Dedifferentiated amniotic fluid mesenchymal stem cell (primary cell): Measurements from ENCODE around the gene CPNE4.
A peak's percentile ranks its signal among the peaks of the same experiment; 100 is the strongest.
"Not testable (repeated sequence)": the region's sequence is repeated elsewhere in the genome, so short reads cannot be mapped to it uniquely, and the experiment has no call there.

ENCODE experiments used
- DNase-seq: peaks from one replicate; pipeline ENCODE4 v3.0.0-alpha.2; 2016; ENCODE audit errors: extremely low spot score

CPNE4 gene

DNA sequence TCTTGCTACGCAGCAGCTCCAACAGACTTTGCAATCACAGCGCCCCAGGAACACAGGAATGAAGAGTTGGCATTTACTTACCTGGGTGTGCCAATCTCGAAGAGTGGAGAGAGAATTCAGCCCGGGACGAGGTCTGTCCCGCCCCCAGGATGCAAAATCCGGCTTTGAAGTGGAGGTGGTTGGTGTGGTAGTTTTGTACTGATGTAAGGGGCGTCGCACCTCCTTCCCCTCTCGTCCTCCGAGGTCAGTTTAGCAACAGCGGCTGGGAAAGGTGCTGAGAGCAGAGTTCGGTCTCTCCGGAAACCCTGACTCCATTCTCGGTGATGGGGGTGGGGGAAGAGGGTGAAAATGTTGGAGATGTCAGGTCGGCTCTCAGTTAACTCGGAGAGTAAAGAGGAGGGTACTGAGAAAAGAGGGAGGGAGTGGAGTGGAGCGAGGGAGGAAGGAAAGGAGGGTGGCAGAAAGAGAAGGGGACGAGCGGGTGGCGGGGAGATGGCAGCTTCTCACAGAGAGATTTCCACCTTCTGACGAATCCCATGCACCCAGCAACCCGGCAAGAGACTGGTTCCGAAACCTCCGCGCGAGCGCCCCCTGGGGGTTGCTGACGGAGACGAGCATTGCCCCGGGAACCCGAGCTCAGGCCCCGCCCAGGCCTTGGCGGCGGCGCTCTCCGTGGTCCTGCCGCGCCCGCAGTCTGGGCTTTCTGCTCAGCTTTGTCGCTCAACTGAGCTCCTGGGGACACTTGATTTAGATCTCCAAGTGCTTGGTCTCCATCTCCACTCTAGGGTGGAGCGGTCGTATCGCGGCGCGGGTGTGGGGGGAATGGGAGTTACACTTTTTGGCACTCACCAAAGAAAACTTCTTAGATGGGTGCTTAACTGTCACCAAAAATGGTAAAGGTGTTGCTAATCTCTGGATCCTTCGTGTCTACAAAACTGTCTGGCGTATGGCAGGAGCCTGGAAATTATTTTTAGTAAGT lies at the start of gene CPNE4:
TSS of gene CPNE4 (minus strand) at position 529 of the 979 bp plus-strand sequence.
- peak; percentile 32 for DNase-seq

DNA sequence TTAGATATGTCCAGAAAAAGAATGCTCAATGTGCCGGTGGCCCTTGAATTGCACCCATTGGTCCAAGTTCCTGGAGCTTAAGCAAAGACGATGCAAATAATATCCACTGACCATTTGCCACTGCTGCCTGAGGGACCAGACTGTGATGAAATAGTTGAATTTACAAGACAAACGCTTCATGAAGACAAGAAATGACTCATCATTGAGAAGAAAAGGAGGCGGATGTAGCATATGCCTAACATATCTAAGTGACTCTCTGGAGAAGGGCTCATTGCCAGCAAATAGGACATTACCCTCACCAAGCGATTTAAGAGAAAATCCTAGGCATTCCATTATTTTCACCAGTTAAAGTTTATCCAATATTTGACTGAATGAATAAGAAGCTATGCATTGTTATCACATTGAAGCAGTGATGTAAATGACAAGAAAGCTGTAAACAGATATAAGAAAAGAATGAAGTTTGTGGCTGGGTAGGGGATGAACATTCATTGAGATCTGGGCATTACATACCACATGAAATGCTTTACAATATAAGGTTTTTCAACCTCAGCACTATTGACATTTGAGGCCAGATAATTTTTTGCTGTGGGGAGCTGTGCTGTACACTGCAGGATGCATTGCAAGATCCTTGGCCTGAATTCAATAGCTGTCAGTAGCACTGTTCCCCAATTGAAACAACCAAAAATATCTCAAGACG lies 48.9 kb upstream of the CPNE4 start:
- no peak for DNase-seq

DNA sequence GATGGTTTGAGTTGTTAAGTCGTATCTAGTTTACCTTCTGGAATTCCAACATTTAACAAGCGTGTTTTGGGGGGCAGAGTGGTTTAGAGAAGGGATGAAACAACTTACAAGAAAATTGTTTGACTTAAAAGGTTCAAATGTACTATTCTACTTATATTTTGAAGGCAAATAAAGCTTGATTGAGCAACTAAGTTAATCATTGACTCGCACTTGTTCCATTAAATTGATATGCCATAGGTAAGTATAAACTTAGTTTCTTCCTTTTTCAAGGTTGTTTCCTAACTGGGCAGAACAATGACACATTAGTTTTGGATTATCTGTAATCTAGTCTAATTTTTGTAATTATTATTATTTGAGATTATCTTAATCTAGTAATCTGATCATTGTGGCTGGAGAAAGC lies 48.3 kb upstream of the CPNE4 start:
- no peak for DNase-seq

DNA sequence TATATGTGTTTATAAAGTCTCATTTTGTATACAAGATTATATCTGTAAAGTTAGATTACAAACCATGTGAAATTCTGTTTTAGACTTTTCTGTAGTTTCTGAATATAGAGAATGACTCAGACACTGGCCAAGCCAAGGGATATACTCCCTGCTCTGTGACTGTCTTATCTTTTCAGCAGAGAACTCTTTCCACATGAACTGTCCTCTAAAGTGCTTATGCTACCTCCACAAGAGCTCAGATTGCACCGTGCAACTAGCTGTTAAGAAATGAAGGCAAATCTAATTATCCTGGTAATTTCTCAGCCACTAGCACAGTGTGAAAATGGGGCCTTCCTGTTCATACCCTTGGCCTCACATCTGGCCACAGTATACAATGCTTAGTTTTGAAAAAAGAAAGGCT lies 44.3 kb upstream of the CPNE4 start:
- DNase-seq, result no peak

DNA sequence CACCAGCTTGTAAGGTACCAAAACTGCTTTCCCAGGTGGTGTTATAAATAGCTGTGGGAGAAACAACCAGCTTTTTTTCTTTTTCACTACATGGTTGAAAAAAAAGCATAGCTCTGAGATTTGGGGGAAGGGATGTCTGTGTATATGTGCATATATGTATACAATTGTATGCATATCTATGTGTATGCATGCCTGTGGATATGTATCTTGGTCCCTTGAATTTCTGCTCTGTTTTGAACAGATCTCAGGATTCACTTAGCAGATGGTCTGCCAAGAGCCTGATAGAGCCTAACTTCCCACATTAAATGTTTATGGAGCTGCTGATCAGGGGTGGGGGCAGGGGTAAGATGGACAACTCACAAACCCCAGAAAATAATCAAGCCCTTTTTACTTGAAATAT lies 39.0 kb upstream of the CPNE4 start:
- DNase-seq, result no peak

DNA sequence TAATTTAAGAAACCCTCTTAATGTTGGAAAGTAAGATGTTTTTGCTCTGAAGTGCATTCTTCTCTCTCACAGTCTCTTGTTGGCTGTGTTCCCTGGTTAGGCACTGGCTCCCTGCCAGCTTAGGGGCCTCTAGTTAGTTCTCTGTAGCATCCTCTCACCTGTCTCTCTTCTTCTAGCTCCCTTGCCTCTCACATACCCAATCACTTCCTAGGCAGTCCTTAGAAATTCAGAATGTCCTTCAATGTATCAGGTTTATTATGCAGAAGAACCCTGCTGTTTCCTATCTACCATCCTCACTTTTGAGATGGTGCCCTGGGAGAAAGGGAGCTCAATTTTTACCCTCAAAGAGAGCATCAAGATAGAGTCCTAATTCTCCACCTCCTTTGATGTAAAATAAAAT lies 36.2 kb upstream of the CPNE4 start:
- DNase-seq, result no peak

DNA sequence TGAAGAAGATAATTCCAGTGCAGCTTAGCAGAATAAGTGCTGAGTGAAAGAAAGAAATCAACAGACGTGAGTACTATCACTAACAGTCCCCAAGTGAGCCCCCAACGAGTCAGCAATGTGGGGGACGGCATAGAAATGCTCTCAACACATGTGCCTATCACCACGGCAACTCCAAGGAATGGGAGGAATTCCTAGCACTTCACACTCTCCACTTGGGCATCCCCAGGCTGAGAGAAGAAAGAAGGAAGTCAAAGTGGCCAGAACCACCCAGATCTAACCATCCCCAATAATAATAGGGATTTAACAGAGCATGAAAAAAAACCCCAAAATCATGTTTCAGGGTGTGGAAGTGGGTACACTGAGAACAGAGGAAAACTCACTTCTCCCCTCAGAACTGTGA lies 29.3 kb upstream of the CPNE4 start:
- DNase-seq, result no peak

DNA sequence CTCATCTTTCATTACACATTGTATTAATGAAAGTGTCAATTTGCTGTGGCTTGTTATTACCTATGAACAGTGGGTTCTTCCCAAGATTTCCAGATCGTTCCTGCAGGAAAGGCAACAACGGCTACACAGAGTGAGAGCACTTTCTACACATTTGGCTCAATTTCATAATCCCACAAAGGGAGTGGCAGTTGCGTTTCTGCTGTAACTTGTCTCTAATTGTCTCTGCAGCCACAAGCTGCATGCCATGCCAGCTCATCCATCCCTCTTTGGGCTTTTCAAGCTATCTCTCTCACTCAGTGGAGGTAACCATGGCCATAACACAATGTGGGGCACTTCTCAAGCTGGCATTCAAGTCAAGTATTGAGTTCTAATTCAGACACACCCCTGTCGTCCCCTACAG lies 27.7 kb upstream of the CPNE4 start:
- no peak for DNase-seq

DNA sequence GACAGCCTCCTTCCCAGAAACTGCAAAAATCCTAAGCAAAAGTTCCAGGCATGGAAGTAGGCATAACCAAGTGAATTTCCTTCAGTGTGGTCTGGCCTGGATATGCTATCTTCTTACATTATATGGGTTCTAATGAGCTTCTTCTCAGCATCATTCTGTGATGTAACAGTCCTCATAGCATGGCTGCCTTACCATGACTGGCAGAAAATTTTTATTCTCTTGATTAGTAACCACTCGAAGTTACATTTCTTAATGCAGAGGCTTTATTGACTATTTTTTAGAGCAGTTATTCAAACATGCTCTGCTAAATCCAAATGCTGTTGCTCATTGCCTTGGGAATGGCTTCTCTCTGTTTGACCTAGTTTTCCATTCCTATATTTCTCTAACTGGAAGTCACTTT lies 21.1 kb upstream of the CPNE4 start:
- DNase-seq, result no peak

DNA sequence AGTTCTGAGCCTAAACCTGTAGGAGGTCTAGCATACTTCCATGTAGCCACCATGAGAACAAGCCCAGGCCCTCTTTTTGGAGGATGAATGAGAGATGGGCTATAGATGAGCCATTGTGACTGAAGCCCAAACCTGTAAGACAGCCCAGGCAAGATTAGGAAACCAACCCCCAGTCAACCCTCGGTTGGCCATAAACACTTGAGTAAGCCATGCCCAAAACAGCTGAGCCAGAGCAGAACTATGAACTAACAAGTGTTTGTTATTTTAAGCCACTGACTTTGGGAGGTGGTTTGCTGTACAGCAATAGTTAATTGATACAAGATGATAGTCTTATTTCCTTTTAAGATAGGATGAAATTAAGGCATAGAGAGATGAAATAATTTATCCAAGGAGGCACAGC lies 12.4 kb upstream of the CPNE4 start:
- no peak for DNase-seq

DNA sequence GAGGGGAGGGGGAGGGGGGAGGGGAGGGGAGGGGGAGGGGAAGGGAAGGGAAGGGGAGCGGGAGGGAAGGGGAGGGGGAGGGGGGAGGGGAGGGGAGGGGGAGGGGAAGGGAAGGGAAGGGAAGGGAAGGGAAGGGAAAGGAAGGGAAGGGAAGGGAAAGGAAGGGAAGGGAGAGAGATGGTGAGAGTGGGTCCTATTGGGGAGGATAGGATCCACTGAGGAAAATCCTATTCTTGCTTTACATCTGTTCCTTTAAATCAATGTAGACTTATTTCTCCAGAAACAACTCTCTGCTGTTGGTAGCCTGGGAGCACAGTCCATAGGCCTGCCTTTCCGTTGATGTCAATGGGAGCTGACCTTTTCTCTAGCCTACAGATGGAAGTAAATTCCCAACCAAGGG lies 10.1 kb upstream of the CPNE4 start:
- not testable (repeated sequence) for DNase-seq

DNA sequence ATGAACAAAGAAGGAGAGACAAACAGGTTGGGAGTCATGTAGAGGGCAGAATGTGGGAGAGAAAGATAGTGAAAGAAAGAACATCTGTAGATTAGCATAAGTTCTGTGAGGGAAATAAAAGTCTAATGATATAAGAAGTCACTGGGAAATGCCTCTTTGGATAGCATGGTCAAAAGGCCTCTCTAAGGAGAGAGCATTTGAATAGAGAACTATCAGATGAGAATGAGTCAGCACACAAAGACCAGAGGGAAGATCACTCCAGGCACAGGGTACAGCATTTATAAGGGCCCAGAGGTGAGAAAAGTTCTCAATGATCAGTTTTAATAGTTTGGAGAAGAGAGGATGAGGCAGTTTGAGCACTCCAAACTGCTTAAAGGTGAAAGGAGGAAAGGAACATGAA lies 7.9 kb upstream of the CPNE4 start:
- no peak for DNase-seq

DNA sequence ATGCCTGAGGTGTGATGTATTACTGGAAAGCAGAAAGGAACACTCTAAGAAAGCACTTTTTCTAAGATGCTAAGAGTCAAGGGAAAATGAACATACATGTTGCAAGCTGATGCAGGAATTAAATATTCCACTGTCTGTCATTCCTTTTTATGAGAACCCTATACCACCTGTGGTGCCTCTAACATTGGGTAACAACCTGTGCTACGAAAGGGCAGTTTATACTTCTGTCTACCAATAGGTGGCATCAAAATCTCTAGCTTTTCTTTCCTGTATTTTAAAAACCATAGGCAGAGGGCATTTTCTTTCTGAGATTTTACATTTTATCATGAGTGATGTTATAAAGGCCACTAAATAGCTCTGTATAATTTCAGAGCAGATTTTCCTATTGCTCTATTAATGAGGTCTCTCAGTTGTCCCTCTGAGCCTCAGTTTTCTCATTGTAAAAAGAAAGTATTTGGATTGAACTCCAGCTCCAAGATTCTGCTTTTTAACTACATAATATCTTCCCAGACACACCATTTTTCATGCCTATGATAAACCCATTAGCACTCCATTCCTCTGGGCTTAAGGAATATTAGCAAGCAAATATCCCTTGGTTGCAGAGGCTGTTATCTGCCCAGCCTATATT lies 3.5 kb upstream of the CPNE4 start:
- peak; percentile 39 for DNase-seq

DNA sequence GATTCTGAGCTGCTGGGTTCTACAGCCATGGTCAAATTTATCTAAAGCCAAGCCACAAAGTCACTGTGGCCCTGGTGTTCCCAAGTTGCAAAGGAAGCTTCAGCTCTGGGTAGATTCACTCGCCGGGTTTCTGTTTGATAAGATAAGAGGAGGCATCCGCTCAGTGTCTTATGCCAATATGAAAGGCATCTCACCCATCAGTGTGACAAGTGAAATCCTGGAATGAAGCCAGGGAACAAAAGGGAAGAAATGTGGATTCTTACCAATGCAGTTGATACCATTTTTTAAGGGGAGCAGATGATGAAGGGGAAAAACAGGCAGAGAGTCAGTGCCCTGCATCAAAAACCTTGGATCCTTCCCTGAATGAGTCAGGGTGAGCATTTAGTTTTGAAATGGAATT lies 2.8 kb upstream of the CPNE4 start:
- DNase-seq, result no peak

DNA sequence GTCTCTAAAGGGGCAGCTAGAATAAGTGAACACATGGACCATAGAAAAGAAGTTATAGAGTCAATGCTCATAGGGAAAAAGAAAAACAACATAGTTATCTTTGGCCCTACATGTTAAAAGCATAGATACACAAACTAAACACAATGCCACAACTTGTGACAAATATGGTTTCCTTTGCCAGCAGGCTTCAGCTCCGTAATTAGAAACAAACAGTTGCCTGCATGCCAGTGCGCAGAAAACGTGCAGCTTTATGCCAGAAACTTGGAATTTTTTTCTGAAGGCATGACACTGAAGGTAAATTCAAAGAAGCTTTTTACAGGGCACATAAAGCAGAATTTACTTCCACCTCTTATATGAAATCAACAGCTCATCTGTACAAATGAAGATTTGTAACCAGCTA lies 2.2 kb upstream of the CPNE4 start:
- DNase-seq, result no peak

DNA sequence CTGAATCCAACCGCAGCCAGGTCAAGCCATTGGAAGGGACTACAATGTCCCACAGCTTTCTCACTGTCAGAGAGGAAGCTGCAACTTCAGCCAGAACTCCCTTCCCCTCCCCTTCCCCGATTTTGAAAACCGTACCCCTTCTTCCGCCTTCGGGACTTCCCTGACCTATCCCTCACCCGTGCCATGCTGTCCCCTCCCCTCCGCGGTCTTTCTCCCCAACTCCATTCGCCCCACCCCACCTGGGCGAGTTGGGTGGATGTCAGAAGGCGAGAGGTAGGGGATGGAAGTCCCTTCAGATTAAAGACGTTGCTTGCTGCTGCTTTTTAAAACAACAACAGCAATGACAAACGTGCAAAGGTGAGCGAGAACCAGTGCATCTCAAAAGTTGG lies 723 bp downstream of the CPNE4 start:
- DNase-seq, result no peak

DNA sequence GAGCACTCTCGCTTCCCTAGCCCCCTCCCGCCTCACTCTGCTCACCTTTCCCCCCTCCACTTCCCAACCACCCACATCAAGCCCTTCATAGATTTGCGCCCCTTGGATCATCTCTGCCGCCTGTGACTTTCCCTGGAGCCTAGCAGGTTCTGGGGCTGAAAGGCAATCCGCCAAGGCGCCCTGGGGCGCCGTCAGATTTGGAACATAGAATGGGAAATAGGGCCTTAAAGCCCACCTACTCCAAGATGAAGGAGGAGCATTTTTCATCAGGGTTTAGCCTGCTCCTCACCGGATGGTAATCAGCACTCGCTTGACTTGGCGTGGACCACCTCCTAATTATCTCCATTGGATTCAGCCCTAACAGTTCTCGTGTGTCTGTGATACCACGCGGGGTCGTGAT lies 1.3 kb downstream of the CPNE4 start:
- DNase-seq, result no peak

DNA sequence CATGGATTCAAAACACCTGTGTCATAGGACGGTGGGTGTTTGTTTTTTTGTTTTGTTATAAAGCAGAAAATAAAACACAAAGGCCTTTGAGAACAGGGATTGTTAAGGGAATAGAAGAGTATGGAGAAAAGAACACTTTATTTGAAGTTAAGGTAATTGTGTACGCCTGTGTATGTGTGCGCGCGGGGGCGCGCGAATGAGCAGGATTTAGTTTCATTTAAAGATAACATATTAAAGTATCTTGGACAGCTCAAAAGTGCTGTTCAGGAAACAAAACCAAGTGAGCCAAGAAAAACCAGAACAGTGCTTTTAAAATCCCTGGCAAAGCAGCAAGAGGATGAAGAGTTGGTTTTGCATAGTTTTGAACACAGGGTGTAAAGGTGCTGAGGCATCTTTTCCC lies 1.9 kb downstream of the CPNE4 start:
- DNase-seq, result no peak

DNA sequence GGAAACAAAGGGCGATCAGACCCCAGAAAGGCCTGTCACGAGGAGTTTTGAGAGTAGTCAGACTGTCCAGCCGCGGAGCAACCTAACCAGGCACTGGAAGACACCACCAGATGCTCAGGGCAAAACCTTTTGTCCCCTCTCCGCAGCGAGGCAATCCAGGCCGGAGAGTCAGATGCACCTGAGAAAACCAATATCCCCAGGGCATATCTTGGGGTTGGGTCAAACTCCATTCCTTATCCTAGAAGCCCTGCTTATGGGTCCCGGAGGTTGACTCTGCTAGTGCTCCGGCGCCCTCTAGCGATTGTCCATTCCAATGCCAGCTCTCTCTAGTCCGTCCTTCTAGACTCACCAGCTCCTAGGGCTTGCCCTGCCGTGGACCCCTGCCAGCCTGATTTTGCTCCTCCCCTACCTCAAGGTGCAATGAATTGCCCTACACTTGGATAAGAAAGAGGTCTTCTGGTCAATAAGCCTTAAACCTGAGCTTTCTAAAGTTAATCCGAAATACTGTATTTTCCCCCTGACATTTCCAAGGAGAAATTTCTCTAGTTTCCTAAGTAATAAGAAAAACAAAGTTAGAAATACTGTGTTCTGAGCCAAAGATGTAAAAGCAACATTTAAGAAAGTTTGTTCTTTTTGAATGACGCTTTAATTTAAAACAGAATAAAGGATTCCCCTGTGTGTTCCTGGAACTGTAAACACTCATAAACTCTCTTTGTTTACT lies 5.5 kb downstream of the CPNE4 start:
- peak; percentile 77 for DNase-seq

DNA sequence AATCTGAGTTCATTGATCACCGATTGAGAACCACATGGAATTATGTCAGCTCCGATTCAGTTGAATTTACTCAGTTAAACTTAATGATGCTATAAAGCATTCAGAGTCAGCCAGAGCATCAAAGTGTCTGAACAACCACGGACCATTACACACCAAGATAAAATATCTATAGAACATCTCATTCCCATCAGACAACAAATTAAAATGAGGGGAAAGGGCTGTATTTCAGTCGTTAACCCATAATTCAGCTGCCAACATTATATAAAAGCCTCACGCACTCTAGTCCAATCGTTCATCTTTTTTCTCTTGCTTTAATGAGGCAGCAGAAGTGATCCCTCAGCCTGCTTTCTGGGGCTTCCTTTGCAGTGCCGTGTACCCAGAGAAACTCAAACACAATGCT lies 11.9 kb downstream of the CPNE4 start:
- DNase-seq, result no peak

DNA sequence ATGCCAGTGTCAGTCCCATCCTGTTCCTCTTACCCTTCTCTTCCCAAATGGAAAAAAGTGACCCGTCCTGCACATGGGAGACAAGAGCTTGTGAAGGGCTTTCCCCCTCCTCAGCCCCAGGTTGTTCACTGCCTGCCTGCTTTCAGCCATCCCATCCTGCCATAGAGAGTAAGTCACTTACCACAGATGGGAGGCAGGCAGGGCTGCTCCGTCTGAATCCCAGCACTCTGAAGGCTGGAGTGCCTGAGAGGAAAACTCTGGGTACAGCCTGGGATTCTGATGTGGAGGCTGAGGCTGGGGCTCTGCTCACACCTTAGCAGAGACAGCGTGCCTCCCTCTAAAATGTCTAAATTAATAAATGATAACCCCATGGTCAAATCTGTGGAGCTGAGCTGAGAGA lies 14.8 kb downstream of the CPNE4 start:
- no peak for DNase-seq

DNA sequence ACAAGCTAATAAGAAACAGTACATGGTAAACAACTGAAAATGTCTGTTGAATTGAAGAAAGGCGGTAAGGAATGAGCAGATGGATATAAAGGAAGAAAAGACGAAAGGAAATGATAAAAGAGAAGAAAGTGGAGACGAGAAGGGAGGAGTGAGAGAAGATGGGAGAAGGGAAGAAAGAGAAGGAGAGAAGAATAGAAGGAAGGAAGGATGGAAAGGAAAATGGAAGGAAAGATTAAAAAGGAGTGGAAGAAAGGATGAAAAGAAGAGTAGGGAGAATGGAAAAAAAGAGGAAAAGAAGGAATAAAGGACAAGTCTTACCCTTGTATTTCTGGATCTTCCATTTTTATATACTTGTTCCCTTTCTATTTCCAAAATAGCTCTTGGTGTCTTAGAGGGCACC lies 17.7 kb downstream of the CPNE4 start:
- DNase-seq, result no peak
